Gastroesophageal sphincter (tissue), 3 donors: ENCODE measurements around the gene DUS1L.

ENCODE experiments used
- EP300 ChIP-seq: sonication (generic); formaldehyde crosslinking; IDR thresholded peaks from one replicate; pipeline ENCODE4 v1.6.1; 2017; ENCODE audit warnings: antibody characterized with exemption, mild to moderate bottlenecking
- POLR2A ChIP-seq, 2 donors: fragments of 450-650 bp; IDR thresholded peaks; one replicate each; pipeline ENCODE4 v1.6.1; 2017; ENCODE audit warnings: antibody characterized with exemption in 2 of 2, mild to moderate bottlenecking in 2 of 2, moderate library complexity in 1 of 2
- POLR2AphosphoS5 ChIP-seq: sonication (generic); formaldehyde crosslinking; IDR thresholded peaks from one replicate; pipeline ENCODE4 v1.6.1; 2017; ENCODE audit warnings: antibody characterized with exemption
- TF ChIP-seq, protein P1 (sequence below), 4 experiments: fragments of 200-600 bp in 2 of 4; fragments of 450-650 bp in 2 of 4; sonication (generic) in 1 of 4; IDR thresholded peaks; one replicate each; pipeline ENCODE4 v1.5.1; 2017 to 2019; ENCODE audit warnings: antibody characterized with exemption in 4 of 4, mild to moderate bottlenecking in 2 of 4, moderate library complexity in 2 of 4

DNA sequence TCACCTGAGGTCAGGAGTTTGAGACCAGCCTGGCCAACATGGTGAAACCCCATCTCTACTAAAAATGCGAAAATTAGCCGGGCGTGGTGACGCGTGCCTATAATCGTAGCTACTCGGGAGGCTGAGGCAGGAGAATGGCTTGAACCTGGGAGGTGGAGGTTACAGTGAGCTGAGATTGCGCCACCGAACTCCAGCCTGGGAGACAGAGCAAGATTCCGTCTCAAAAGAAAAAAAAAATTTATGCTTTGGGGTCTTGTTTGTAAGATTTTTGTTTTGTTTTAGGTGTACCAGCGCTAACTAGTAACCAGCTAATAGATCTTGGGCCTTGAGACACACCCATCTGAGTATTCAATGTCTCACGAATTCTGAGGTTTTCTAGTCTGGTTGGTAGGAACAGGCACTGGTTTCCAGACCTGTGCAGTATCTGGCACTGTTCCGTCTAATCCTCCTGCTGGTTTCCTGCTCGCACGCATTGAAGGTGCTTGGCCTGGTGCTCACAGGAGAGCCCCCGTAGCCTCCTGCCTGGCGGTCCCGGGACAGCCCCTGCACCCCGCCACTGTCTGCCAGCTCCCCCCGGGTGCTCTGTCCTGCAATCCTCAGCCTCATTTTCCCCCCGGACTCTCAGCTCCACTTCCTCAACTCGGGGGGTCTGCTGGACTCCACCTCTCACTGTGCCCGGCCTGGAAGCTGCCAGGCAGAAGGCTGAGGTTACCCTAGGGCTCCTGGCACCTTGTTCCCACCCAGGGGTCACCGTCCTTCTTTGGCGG, 10.6 kb upstream of the DUS1L start:
- TF ChIP-seq EP300 (no peak), POLR2AphosphoS5 (no peak), POLR2A (IDR thresholded peaks at IDR 0.05) (no peak)
- TF ChIP-seq, protein P1, sequence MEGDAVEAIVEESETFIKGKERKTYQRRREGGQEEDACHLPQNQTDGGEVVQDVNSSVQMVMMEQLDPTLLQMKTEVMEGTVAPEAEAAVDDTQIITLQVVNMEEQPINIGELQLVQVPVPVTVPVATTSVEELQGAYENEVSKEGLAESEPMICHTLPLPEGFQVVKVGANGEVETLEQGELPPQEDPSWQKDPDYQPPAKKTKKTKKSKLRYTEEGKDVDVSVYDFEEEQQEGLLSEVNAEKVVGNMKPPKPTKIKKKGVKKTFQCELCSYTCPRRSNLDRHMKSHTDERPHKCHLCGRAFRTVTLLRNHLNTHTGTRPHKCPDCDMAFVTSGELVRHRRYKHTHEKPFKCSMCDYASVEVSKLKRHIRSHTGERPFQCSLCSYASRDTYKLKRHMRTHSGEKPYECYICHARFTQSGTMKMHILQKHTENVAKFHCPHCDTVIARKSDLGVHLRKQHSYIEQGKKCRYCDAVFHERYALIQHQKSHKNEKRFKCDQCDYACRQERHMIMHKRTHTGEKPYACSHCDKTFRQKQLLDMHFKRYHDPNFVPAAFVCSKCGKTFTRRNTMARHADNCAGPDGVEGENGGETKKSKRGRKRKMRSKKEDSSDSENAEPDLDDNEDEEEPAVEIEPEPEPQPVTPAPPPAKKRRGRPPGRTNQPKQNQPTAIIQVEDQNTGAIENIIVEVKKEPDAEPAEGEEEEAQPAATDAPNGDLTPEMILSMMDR (IDR thresholded peaks at IDR 0.05): no peak
